ENCODE data around the gene CLTCL1. TPM values are rescaled to one million over a fixed set of nuclear protein-coding genes. Genes with fewer than 3 reads are reported as not detected.

Gene CLTCL1
- total and polyA plus RNA-seq, 9 of the 15 experiments (the other 6 are each of a cell fraction or from before 2014, with no cell fraction given) = 1.1 to 11.7 (median 5.0) TPM

DNA sequence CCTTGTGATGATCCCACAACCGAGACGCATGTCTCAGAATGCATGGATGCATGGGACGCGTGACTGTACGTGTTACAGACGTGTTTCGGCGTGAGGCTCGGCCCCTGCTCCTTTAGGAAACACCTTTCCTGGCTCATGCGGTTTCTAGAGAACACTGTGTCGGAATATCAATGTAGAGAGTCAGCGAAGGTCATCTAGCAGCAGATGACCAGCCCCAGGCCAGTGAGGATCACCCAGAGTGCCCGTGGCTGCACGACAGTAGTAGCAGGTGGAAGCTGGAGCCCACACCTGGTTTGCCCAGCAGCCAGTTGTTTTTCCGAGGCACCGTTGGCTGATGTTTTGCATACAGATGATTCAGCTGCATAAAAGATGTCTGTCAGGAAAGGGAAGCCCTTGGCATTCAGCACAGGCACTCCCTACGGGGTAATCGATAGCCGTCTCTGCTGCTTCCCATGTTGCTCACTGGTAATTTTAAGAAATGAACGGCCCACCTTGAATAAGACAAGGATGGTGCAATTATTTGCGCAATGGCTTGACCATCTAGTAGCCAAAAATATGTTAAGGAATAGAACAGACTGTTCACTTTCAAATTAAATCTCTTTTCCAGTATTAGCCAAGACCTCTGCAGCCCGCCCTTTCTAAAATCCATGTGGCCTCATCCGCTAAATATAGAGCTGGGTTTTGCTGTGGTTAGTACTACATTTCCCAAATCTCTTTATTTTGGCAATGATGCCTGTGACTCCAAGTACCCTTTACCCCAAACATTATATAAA lies 1.1 kb upstream of the CLTCL1 start (continued):
- TF ChIP-seq ZBTB11 (CRISPR knock-in tag; IDR thresholded peaks at IDR 0.05) (0 out of 6 replicates have a peak, but pooled peaks of 1 of the 3 experiments have one; percentile 12), SMARCA5 (IDR thresholded peaks at IDR 0.05) (0 out of 2 replicates have a peak, but pooled peaks have one; percentile 14), JUND (IDR thresholded peaks at IDR 0.05; ENCODE audit: borderline replicate concordance, low read depth, low read length) (no peak), JUND (tag; IDR thresholded peaks at IDR 0.05; ENCODE audit: borderline replicate concordance, low read depth, low read length) (peak; percentile 16; the same call in 1 of the 3 replicates), NFE2 (IDR thresholded peaks at IDR 0.05; ENCODE audit: low read depth) (no peak), SETDB1 (IDR thresholded peaks at IDR 0.05; ENCODE audit: low read length) (peak; percentile 2), BRF1 (IDR thresholded peaks at IDR 0.05; ENCODE audit: borderline replicate concordance, extremely low read depth, insufficient read length) (no peak), REST (IDR thresholded peaks at IDR 0.05; ENCODE audit: borderline replicate concordance) (no peak), REST (CRISPR knock-in tag; IDR thresholded peaks at IDR 0.05; ENCODE audit: low read depth) (0 out of 2 replicates have a peak, but pooled peaks have one; percentile 10), CREM (IDR thresholded peaks at IDR 0.05; ENCODE audit: low read depth) (peak; percentile 7; the same call in 1 of the 2 replicates), CHCHD3 (CRISPR knock-in tag; IDR thresholded peaks at IDR 0.05) (no peak), ZNF699 (CRISPR knock-in tag; IDR thresholded peaks at IDR 0.05; ENCODE audit: insufficient replicate concordance) (peak; percentile 30)
- TF ChIP-seq, protein P1, sequence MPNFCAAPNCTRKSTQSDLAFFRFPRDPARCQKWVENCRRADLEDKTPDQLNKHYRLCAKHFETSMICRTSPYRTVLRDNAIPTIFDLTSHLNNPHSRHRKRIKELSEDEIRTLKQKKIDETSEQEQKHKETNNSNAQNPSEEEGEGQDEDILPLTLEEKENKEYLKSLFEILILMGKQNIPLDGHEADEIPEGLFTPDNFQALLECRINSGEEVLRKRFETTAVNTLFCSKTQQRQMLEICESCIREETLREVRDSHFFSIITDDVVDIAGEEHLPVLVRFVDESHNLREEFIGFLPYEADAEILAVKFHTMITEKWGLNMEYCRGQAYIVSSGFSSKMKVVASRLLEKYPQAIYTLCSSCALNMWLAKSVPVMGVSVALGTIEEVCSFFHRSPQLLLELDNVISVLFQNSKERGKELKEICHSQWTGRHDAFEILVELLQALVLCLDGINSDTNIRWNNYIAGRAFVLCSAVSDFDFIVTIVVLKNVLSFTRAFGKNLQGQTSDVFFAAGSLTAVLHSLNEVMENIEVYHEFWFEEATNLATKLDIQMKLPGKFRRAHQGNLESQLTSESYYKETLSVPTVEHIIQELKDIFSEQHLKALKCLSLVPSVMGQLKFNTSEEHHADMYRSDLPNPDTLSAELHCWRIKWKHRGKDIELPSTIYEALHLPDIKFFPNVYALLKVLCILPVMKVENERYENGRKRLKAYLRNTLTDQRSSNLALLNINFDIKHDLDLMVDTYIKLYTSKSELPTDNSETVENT (CRISPR knock-in tag; IDR thresholded peaks at IDR 0.05) = peak; percentile 39; the same call in 1 of the 2 replicates
